Uterus (tissue), 2 donors: ENCODE measurements around the gene CLRN2.

Experiments
- CTCF ChIP-seq, 4 experiments: fragments of 200-600 bp in 2 of 4; fragments of 450-650 bp in 2 of 4; sonication (generic) in 2 of 4; IDR thresholded peaks; one replicate each; pipeline ENCODE4 v1.5.1; 2016 to 2019; ENCODE audit warnings: antibody characterized with exemption in 4 of 4, mild to moderate bottlenecking in 2 of 4, moderate library complexity in 1 of 4
- POLR2A ChIP-seq, 2 donors: fragments of 450-650 bp; IDR thresholded peaks; one replicate each; pipeline ENCODE4 v1.6.1; 2016; ENCODE audit warnings: antibody characterized with exemption in 2 of 2, mild to moderate bottlenecking in 1 of 2, moderate library complexity in 1 of 2

- TF ChIP-seq CTCF (IDR thresholded peaks at IDR 0.05) (no peak), POLR2A (IDR thresholded peaks at IDR 0.05) (no peak)
These were observed 1.8 kb upstream of the CLRN2 start for GRCh38 chr4:17512973-17513665.
